ENCODE data around the gene CEP170B. TPM values are rescaled to one million over a fixed set of nuclear protein-coding genes. Genes with fewer than 3 reads are reported as not detected.
A peak's percentile ranks its signal among the peaks of the same experiment; 100 is the strongest.
"Not testable (repeated sequence)": the region's sequence is repeated elsewhere in the genome, so short reads cannot be mapped to it uniquely, and the experiment has no call there.

Gene CEP170B
- total RNA-seq, 1 donor from 2014 or later: 1.6 TPM

DNA sequence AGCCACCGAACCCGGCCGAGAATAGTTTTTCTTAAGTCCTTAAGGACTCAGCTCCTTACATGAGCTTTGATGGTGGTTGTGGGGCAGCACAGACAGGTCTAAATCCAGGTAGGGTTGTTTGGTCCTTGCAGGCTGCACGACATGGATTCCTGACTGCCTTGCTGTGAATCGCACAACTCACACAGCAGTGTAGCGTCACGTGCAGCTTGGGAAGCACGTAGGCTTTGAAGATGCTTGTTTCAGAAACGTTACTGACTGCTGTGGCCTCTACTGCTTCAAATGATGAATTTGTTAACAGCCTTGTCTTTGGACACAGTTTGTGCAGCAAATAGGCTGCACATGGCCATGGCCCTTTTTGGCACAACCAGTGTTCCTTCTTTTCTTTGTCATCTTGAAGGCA, 34.3 kb upstream of the CEP170B start:
- TF ChIP-seq, protein P1, sequence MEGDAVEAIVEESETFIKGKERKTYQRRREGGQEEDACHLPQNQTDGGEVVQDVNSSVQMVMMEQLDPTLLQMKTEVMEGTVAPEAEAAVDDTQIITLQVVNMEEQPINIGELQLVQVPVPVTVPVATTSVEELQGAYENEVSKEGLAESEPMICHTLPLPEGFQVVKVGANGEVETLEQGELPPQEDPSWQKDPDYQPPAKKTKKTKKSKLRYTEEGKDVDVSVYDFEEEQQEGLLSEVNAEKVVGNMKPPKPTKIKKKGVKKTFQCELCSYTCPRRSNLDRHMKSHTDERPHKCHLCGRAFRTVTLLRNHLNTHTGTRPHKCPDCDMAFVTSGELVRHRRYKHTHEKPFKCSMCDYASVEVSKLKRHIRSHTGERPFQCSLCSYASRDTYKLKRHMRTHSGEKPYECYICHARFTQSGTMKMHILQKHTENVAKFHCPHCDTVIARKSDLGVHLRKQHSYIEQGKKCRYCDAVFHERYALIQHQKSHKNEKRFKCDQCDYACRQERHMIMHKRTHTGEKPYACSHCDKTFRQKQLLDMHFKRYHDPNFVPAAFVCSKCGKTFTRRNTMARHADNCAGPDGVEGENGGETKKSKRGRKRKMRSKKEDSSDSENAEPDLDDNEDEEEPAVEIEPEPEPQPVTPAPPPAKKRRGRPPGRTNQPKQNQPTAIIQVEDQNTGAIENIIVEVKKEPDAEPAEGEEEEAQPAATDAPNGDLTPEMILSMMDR (IDR thresholded peaks at IDR 0.05): no peak

DNA sequence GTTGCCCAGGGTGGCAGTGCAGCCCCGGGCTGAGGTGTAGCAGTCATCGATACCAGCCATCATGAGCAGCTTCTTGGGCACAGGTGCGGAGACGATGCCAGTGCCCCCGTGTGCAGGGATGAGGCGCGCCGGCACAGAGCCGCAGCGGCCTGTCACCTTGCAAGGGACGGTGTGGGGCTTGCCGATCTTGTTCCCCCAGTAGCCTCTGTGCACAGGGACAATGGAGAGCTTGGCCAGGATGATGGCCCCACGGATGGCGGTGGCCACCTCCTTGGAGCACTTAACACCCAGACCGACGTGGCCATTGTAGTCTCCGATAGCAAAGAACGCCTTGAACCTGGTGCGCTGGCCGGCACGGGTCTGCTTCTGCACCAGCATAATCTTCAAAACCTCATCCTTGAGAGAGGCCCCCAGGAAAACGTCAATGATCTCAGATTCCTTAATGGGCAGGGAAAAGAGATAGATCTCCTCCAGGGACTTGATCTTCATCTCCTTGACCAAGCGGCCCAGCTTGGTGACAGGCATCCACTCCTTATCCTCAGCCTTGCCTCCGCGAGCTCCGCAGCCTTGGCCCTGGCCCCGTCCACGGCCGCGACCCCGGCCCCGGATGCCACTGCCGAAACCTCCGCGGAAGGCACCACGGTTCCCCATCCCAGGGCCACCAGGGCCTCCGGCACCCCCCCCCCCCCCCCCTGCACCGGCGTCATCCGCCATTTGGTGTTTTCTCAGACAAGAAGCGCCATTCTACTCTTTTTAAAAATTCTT, 28.7 kb upstream of the CEP170B start:
- ATAC-seq (ENCODE audit: low read depth); DNase-seq; intact Hi-C loops (cut with micrococcal nuclease); H3K27me3 Mint-ChIP-seq; H3K4me1 Mint-ChIP-seq; POLR2A ChIA-PET; CTCF ChIA-PET; H3K27ac Mint-ChIP-seq; H3K9me3 Mint-ChIP-seq; H3K4me3 Mint-ChIP-seq; H3K36me3 Mint-ChIP-seq (ENCODE audit: low read depth): not testable (repeated sequence)

More for the DNA sequence above, 34.3 kb upstream of the CEP170B start:
- H3K27ac Mint-ChIP-seq: no peak overlapping the region
- ATAC-seq (ENCODE audit: low read depth) (no peak), DNase-seq (no peak)
- no peaks in the 10 kb centered on the region for H3K36me3 Mint-ChIP-seq (ENCODE audit: low read depth)
- POLR2A ChIA-PET: no interaction called here
- CTCF ChIA-PET: no interaction called here
- no peaks in the 10 kb centered on the region for H3K27me3 Mint-ChIP-seq
- no peaks in the 10 kb centered on the region for H3K9me3 Mint-ChIP-seq
- intact Hi-C loops (cut with micrococcal nuclease): no loop called here
- H3K4me3 Mint-ChIP-seq: no peak overlapping the region
- peaks cover 11% of the 10 kb centered on the region for H3K4me1 Mint-ChIP-seq

DNA sequence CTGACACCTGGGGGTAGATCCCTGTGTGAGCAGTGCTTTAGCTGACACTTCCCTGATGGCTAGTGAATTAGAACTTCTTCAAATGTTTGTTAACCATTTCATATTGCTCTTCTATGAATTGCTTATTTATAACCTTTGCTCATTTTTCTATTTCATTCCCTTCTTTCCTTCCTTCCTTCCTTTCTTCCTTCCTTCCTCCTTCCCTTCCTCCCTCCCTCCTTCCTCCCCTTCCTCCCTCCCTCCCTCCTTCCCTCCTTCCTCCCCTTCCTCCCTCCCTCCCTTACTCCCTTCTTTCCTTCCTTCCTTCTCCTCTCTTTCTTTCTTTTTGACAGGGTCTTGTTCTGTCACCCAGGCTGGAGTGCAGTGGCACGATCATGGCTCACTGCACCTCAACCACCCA, 23.3 kb upstream of the CEP170B start:
- Mint-ChIP-seq H3K4me3 (no peak overlapping the region), H3K27ac (no peak overlapping the region), H3K4me1 (peaks cover 3% of the 10 kb centered on the region), H3K9me3 (no peaks in the 10 kb centered on the region), H3K27me3 (peaks cover 47% of the 10 kb centered on the region), H3K36me3 (ENCODE audit: low read depth) (no peaks in the 10 kb centered on the region)
- DNase-seq: no peak
- TF ChIP-seq, protein P1 (IDR thresholded peaks at IDR 0.05): no peak
- POLR2A ChIA-PET: no interaction called here
- no peak for ATAC-seq (ENCODE audit: low read depth)
- intact Hi-C loops (cut with micrococcal nuclease): no loop called here
- CTCF ChIA-PET: no interaction called here

DNA sequence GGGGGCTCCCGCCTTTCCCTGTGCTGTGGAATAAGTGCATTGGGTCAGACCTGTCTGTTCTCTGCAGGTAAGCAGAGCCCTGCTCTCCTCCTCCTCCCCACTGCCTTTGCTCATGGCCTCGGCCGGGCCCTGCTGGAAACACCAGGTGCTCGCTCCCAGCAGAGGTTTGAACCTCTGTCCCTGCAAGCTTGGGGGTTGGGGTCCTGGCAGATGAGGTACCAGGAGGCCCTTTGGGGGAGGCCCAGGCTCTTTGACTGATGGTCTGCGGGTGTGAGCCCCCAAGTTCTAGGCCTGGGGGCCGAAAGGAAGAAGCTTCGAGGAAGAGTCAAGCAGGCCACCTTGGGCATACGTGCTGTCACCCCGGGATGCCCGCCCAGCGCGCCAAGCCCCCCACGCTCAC, 22.1 kb upstream of the CEP170B start:
- ATAC-seq (ENCODE audit: low read depth): no peak
- CTCF ChIA-PET: no interaction called here
- H3K4me1 Mint-ChIP-seq: peaks cover 3% of the 10 kb centered on the region

DNA sequence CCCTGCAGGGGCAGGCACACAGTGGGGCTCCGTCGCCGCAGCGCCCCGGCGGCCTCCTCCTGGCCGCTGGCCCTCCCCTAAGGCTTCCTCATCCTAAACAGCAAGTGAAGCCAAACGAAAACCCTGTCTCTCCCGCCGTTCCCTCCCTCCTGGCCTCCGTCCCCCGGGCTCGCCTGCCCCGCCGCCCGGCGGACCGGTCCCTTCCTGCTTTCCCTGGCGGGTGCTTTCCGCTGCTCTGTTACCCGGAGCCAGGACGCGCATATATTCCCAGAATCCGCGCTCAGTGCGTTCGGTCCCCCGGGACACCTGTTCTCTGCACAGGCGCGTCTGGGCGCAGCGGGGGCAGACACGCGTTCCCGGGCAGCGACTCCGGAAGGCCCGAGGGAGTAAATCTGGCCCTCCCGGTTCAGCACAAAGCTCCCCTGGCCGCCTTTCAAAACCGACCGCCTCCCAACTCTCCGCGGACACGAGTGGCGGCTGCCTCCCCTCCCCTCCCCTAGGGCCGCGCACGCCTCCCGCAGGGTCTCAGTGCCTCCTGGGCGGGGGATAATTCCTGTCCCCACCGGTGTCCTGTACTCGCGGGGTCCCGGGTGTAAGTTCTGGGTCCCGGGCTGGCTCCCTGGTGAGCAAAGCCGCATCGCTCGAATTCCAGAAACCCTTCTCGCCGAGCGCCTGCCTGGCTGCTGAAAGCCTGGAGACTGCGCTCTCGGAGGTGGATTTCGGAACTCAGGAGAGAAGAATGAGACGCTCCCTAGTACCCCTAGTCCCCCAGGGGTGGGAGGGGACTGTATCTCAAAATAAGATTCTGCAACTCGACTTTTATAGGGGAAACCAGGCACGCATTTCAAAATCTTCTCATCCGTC, 21.4 kb upstream of the CEP170B start:
- H3K27ac Mint-ChIP-seq: no peak overlapping the region
- DNase-seq (no peak), ATAC-seq (ENCODE audit: low read depth) (no peak)
- H3K4me3 Mint-ChIP-seq: peak overlapping the region; percentile 38
- peaks cover 3% of the 10 kb centered on the region for H3K4me1 Mint-ChIP-seq
- no peaks in the 10 kb centered on the region for H3K9me3 Mint-ChIP-seq
- POLR2A ChIA-PET: no interaction called here
- intact Hi-C loops (cut with micrococcal nuclease): no loop called here
- TF ChIP-seq, protein P1 (IDR thresholded peaks at IDR 0.05): no peak
- H3K36me3 Mint-ChIP-seq (ENCODE audit: low read depth): no peaks in the 10 kb centered on the region
- H3K27me3 Mint-ChIP-seq: peaks cover 54% of the 10 kb centered on the region
- CTCF ChIA-PET: no interaction called here

More for the DNA sequence above, 22.1 kb upstream of the CEP170B start:
- no peak overlapping the region for H3K27ac Mint-ChIP-seq
- TF ChIP-seq, protein P1 (IDR thresholded peaks at IDR 0.05): no peak
- peaks cover 52% of the 10 kb centered on the region for H3K27me3 Mint-ChIP-seq
- intact Hi-C loops (cut with micrococcal nuclease): no loop called here
- no peak for DNase-seq
- no peaks in the 10 kb centered on the region for H3K9me3 Mint-ChIP-seq
- POLR2A ChIA-PET: interaction anchor here (0.6 kb wide), 1 partner anchor 166 kb away, joined by 5 read pairs; no protein-coding TSS in a partner anchor
- H3K4me3 Mint-ChIP-seq: no peak overlapping the region
- H3K36me3 Mint-ChIP-seq (ENCODE audit: low read depth): no peaks in the 10 kb centered on the region
